Stimulated activated CD4-positive, alpha-beta T cell treated with anti-CD3 and anti-CD28 coated beads, Interleukin-15, amount 100 ng/mL, for 1 hour (primary cell): ENCODE results near the gene PAXIP1.
"Not testable (repeated sequence)": the region's sequence is repeated elsewhere in the genome, so short reads cannot be mapped to it uniquely, and the experiment has no call there.

ENCODE experiments used
- DNase-seq, 2 donors: peaks; one replicate each; pipeline ENCODE4 v3.0.0-alpha.2; 2020; ENCODE audit warnings: low read depth in 1 of 2, low spot score in 1 of 2

The PAXIP1 gene

DNA sequence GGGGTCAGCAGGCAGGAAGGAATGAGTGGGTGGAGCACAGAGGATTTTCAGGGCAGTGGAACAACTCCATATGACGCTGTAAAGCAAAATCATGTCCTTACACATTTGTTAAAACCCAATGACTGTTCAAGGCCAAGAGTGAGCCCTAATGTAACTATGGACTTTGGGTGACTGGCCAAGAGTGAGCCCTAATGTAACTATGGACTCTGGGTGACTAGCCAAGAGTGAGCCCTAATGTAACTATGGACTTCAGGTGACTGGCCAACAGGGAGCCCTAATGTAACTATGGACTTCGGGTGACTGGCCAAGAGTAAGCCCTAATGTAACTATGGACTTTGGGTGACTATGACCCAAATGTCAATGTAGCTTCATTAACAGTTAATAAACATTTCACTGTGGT, 52.0 kb downstream of the PAXIP1 start:
- no peak for DNase-seq

- DNase-seq = no peak
These were observed 55.3 kb downstream of the PAXIP1 start for GRCh38 chr7:154947604-154948003.

GRCh38 chr7:154946166-154946565, 56.8 kb downstream of the PAXIP1 start:
- DNase-seq = no peak

DNA sequence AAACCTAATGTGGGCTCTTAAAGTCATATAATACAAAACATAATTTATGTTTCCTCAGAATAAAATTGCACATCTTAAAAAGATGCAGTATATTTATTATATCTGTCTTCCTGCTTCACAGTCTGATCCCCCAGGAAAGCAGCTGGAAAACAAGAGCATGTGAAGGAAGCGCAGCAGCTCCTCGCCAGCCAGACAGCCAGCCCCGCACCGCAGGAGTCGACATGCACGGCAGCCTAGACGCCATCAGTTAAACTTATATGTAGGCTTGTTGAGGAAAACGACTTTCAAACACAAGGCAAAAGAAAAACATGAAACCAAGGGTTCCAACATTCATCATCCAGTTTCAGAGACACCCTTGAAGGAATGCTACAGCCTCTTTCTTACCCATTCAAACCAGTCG, 59.0 kb downstream of the PAXIP1 start:
- DNase-seq = no peak

DNA sequence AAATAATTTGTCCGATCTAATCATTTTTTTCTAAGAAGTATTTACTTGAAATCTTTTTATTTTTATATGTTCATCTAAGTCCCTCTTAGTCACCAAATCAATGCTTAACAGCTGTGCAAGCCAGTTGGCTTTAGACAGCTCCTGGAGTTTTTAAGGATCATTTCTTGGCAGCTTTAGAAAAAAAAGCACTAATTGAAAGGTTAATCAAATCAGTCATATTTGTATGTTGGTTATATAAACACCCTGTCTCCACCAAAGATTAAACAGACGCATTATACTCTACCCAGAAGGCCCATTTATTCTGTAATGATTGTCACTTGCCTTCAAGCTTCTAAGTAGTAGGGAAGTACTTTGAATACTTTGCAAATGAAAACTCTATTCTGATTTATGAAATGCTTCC, 60.2 kb downstream of the PAXIP1 start:
- DNase-seq = no peak

- no peak for DNase-seq
These were observed 65.1 kb downstream of the PAXIP1 start for GRCh38 chr7:154937837-154938236.

DNA sequence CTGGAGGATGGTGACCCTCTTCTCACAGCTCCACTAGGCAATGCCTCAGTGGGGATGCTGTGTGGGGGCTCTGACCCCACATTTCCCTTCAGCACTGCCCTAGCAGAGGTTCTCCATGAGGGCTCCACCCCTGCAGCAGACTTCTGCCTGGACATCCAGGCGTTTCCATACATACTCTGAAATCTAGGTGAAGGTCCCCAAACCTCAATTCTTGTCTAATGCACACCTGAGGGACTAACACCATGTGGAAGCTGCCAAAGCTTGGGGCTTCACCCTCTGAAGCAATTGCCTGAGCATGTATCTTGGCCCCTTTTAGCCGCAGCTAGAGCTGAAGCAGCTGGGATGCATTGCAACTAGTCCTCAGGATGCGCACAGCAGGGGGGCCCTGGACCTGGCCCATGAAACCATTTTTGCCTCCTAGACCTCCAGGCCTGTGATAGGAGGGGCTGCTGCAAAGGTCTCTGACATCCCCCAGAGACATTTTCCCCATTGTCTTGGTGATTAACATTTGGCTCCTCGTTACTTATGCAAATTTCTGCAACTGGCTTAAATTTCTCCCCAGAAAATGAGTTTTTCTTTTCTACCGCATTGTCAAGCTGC, 68.5 kb downstream of the PAXIP1 start:
- not testable (repeated sequence) for DNase-seq

DNA sequence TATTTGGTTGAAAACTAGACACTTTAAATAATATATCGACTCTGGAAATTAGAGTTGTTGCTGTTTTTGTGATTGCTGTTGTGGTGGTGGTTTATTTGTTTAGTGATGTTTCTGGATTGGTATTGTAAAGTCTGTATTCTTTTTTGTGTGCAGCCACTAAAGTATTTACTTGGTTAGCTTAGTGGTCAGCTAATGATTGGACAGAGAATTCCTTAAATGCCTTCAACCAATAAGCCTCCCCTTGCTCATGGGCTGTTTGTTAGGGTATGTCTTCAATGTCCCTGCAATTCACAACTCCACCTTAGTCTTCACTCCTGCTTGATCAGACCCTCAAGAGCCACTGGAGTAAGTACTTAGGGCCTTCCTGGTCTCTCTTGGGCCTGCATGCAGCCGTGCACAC, 71.0 kb downstream of the PAXIP1 start:
- DNase-seq = no peak

DNA sequence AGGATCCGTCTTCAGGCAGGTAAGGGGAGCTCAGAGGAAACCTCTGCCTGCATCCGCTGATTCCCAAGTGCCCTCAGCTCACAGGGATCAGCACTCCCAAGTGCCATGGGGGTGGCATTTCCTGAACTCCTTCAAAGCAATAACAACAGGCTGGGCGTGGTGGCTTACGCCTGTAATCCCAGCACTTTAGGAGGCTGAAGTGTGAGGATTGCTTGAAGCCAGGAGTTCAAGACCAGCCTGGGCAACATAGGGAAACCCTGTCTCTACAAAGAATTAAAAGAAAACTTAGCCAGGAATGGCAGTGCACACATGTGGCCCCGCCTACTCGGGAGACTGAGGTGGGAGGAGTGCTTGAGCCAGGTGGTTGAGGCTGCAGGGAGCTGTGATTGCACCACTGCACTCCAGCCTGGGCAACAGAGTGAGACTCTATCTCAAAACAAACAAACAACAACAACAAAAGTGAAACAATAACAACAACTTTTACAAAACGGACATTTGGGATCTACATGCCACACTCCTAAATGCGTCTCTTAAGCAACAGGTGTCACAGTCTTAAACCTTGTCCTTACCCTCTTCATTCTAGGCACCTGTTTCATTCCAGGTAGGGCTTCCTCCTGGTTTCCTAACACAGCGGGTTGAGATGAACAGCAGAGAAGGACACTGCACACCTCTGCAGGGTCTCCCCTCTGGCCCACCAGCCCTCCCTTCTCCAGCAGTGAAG, 73.8 kb downstream of the PAXIP1 start:
- DNase-seq = no peak

GRCh38 chr7:154928136-154929005, 74.6 kb downstream of the PAXIP1 start:
- DNase-seq = peak in 1 of 2 donors; percentile 22

DNA sequence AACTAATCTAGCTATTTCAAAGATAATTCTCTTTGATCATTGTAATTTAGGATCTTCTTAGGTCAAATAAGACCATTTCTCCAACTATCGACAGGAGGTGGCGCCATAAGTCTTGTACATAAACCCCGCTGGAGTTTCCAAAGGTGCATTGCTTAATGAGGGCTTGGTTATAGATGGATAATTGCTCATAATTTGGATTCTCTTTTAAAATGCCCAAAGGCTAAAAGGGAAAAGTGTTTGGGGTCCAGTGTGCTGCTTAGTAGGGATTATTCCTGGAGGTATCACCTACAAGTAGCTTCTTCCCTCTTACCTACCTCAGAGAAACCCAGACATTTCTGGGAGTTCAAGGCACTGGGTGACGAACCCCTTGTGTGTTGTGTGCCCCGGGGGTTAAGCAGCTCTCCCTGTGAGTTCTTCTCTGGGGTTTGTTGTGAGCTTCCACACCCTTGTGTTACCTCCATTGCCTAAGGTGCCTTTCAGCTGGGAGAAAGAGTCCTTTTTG, 75.2 kb downstream of the PAXIP1 start:
- DNase-seq = peak; percentile 29 to 47

DNA sequence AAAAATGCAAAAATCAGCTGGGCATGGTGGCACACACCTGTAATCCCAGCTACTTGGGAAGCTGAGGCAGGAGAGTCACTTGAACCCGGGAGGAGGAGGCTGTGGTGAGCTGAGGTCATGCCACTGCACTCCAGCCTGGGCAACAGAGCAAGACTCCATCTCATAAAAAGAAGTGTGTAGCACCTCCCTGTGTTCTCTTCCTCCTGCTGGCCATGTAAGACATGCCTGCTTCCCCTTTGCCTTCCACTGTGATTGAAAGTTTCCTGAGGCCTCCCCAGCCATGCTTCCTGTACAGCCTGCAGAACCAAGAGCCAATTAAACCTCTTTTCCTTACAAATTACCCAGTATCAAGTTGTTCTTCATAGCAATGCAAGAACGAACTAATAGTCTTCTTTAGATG, 80.5 kb downstream of the PAXIP1 start:
- not testable (repeated sequence) for DNase-seq

DNA sequence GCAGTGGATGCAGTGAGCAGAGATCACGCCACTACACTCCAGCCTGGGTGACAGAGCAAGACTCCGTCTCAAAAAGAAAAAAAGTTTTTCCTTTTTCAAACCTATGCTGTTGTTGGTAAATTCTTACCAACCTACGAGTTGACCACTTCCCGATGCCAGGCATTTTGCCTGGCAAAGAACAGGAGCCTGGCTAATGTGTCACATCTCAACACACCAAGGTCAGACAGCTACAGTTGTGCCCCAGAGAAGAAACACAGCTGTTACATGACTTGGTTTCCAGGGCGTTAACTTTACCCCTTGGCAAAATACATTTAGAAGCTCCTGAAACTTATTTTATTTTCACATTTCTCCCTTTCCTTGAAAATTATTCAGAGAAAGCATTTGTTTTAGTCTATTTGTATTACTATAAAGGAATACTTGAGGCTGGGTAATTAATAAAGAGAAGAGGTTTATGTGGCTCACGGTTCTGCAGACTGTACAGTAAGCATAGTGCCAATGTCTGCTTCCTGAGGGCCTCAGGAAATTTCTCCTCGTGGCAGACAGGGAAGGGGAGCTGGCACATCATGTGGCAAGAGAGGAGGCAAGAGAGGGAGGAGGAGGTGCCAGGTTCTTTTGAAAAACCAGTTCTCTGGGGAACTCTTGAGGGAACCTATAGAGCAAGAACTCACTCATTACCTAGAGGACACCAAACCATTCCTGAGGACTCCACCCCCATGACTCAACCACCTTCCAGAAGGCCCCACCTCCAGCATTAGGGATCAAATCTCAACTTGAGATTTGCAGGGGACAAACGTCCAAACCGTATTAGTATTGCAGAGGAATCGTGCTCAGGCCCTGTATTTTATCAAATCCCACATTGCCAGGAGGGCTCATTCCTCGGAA, 83.3 kb downstream of the PAXIP1 start:
- DNase-seq = no peak

- no peak for DNase-seq
These were observed 84.2 kb downstream of the PAXIP1 start for GRCh38 chr7:154918741-154919140.

DNA sequence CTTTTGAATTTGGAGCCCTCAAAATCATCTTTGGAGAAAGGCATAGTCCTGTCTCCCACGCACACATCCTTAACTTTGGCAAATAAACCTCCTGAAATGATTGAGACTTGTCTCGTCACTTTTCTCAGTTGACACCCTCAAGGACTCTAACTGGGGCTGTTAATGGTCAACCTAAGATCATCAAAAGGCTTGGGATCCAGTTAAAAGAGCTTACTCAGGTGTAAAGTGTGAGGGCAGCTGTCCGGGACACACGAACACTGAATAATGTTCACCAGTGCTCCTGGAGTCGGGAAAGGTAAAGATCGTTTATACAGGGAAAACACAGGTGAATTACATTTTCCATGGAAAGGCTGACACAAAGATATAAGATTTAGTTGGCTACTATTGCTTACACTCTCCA, 84.7 kb downstream of the PAXIP1 start:
- no peak for DNase-seq

DNA sequence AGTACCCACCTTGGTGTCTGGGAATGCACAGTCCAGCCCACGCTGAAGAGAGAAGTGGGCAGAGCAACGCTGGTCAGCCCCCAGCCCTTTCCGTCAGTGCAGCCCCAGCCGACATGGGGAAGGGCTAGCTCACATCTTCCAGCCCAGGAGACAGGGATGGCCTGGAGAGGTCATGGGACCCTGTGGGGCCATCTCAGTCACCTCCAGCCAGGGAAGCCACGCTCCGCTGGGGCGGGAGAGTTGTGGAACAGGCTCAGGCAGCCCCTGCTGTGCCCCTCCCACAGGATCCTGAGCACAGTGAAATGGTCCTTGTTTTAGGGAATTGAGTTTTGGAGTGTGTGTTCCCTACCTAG, 85.1 kb downstream of the PAXIP1 start:
- DNase-seq = no peak

DNA sequence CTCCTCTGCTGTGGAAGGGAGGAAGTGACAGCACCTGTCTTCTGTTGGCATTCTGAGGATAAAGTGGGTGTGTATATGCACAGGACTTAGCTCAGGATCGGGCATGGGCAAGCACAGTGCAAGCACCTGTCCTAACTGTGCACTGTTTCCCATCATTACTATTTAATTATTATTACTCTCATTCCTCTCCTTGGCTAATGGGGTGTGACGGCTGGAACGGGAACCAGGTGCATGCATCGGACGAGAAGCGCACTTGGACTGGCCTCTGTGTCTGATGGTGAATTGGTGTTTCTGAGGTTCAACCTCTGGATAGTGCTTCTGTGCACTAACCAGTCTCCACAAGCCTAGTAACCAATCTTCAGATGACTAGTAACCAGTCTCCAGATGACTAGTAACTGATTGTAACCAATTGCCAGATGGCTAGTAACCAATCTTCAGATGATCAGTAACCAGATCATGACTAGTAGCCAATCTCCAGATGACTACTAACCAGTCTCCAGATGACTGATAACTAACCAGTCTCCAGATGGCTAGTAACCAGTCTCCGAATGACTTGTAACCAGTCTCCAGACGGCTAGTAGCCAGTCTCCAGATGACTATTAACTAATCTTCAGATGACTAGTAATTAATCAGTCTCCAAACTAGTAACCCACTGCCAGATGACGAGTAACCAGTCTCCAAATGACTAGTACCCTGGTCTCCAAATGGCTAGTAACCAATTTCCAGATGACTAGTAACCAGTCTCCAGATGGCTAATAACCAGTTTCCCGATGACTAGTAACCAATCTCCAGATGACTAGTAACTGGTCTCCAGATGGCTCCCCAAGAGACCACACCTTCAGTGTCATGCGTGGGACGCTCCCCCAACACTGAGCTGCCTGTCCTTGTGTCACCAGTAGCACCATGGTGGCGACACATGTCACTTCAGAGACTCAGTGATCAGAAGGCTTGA, 85.8 kb downstream of the PAXIP1 start:
- DNase-seq = no peak

DNA sequence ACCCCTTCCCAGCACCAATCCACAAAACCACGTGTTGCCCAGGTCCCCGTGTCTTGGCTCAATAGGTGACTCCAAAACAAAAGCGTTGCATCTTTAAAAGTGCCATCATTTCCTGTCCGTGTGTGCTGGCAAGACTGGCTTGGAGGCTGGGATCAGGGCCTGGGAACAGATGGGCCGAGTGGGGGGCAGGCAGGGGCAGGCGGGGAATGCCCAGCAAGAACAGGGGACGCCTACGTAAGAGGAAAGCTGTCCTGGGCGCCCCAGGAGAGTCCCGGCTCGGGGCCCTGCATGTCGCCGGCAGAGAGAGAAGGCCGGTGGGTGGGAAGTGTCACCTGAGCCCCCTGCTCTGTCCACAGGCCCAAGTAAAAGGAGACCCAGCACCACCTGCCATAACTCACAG, 86.5 kb downstream of the PAXIP1 start:
- DNase-seq = no peak

- no peak for DNase-seq
These were observed 87.3 kb downstream of the PAXIP1 start for GRCh38 chr7:154915600-154915999.

- no peak for DNase-seq
These were observed 87.9 kb downstream of the PAXIP1 start for GRCh38 chr7:154914996-154915380.
